DMS114 treated with DMSO at 0.1 percent for 48 hours (cell line): ENCODE measurements around the gene OXNAD1.
"Not testable (repeated sequence)": the region's sequence is repeated elsewhere in the genome, so short reads cannot be mapped to it uniquely, and the experiment has no call there.

Source experiments
- DNase-seq: peaks from one replicate; lab custom pipeline; 2025; ENCODE audit not compliant: unreplicated experiment; lab: John Stamatoyannopoulos, UW

OXNAD1 gene

GRCh38 chr3:16303037-16303575 lies 38.1 kb downstream of the OXNAD1 start:
- no peak for DNase-seq

GRCh38 chr3:16304061-16305010 lies 39.3 kb downstream of the OXNAD1 start:
- no peak for DNase-seq

- no peak for DNase-seq
Measured at GRCh38 chr3:16305111-16305541, 40.1 kb downstream of the OXNAD1 start.

- no peak for DNase-seq
Measured at GRCh38 chr3:16307832-16308531, 43.0 kb downstream of the OXNAD1 start.

- no peak for DNase-seq
Measured at GRCh38 chr3:16308727-16309126, 43.7 kb downstream of the OXNAD1 start.

GRCh38 chr3:16309558-16309957 lies 44.5 kb downstream of the OXNAD1 start:
- no peak for DNase-seq

GRCh38 chr3:16310486-16310885 lies 45.5 kb downstream of the OXNAD1 start:
- not testable (repeated sequence) for DNase-seq

GRCh38 chr3:16311960-16312451 lies 47.0 kb downstream of the OXNAD1 start:
- no peak for DNase-seq

GRCh38 chr3:16313886-16314645 lies 49.1 kb downstream of the OXNAD1 start:
- no peak for DNase-seq

- no peak for DNase-seq
Measured at GRCh38 chr3:16315623-16316022, 50.6 kb downstream of the OXNAD1 start.

- DNase-seq = no peak
Measured at GRCh38 chr3:16316396-16316795, 51.4 kb downstream of the OXNAD1 start.

GRCh38 chr3:16316847-16317560 lies 52.0 kb downstream of the OXNAD1 start:
- no peak for DNase-seq

GRCh38 chr3:16317561-16317945 lies 52.5 kb downstream of the OXNAD1 start:
- DNase-seq = no peak

- no peak for DNase-seq
Measured at GRCh38 chr3:16318176-16318575, 53.2 kb downstream of the OXNAD1 start.

- DNase-seq = no peak
Measured at GRCh38 chr3:16319307-16319706, 54.3 kb downstream of the OXNAD1 start.

GRCh38 chr3:16319723-16320122 lies 54.7 kb downstream of the OXNAD1 start:
- no peak for DNase-seq

- DNase-seq = no peak
Measured at GRCh38 chr3:16320711-16321110, 55.7 kb downstream of the OXNAD1 start.

- no peak for DNase-seq
Measured at GRCh38 chr3:16322189-16322588, 57.2 kb downstream of the OXNAD1 start.

- DNase-seq = no peak
Measured at GRCh38 chr3:16323737-16324136, 58.7 kb downstream of the OXNAD1 start.

GRCh38 chr3:16325850-16326249 lies 60.8 kb downstream of the OXNAD1 start:
- no peak for DNase-seq
